ENCODE measurements around the gene ESPN. TPM values are rescaled to one million over a fixed set of nuclear protein-coding genes. Genes with fewer than 3 reads are reported as not detected.

The ESPN gene
- polyA plus RNA-seq, 4 donors: 14.0 to 26.5 (median 20.6) TPM

DNA sequence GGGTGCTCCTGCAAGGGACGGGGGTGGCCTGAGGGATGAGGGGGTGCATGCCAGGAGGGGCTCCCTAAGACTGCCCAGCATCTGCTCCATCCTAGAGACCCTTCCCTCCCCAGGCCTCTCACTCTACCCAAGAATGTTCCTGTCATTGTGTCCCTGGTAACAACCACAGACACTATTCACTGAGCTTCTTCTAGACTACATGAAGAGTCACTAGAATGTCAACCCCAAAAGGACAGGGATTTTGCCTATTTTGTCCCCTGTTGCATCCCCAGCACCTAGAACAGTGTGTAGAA lies 38.5 kb downstream of the ESPN start:
- DNase-seq (ENCODE audit: low read depth in 4 of 4, low spot score in 2 of 4): no peak

- DNase-seq (ENCODE audit: low read depth in 4 of 4, low spot score in 2 of 4): no peak
These were observed 39.9 kb downstream of the ESPN start for GRCh38 chr1:6464514-6464836.

DNA sequence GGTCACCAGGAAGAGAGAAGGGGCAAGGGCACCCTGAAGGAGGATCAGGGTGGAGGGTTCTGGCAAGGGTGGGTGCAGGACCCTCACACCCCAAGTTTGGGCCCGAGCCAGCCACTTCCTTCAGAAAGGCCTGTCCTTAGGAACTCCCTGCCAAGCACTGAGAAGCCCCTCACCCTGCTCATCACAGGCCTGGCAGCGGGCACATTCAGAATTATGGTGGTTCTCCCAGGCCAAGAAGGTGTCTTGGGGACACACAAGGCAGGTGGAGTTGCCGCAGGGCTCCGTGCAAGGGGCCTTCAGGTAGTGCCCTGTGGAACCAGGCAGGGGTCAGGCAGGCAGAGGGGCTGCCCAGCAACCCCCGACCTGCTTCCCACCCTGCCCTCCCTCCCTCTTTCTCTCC lies 40.3 kb downstream of the ESPN start:
- no peak for DNase-seq (ENCODE audit: low read depth in 4 of 4, low spot score in 2 of 4)

DNA sequence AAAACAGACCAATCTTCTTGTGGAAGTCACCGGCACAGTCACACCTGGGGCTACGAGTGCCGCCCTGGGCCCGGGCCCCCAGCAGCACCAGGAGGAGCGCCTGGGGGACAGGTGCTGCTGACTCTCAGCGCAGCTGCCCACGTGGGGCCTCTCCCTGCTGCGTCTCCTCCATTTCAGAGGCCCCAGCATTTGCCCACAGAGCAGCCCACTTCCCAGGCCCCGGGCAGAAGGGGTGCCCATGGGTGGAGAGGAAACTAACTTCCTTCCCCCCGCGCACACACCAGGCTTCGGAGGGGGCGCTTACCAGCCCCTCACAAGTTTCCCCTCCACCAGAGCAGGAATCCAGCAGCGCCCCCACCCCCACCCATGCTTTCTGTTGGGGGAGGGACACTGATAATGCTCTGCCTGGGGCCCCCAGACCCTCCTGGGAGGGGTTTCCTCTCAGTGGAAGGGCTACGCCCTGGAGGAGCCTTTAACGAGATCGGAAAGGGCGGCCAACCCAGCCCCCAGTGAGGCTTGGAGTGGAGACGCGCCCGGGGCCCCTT lies 41.0 kb downstream of the ESPN start:
- DNase-seq (ENCODE audit: low read depth in 4 of 4, low spot score in 2 of 4): no peak

GRCh38 chr1:6466023-6466422 lies 41.4 kb downstream of the ESPN start, which contains the start of gene TNFRSF25:
Gene TNFRSF25, minus strand, starts transcription at chr1:6466173. Its CDS starts 66 bp downstream, at chr1:6466107.
- DNase-seq (ENCODE audit: low read depth in 4 of 4, low spot score in 2 of 4): no peak

- DNase-seq (ENCODE audit: low read depth in 4 of 4, low spot score in 2 of 4): no peak
These were observed 42.2 kb downstream of the ESPN start for GRCh38 chr1:6466751-6467150.

DNA sequence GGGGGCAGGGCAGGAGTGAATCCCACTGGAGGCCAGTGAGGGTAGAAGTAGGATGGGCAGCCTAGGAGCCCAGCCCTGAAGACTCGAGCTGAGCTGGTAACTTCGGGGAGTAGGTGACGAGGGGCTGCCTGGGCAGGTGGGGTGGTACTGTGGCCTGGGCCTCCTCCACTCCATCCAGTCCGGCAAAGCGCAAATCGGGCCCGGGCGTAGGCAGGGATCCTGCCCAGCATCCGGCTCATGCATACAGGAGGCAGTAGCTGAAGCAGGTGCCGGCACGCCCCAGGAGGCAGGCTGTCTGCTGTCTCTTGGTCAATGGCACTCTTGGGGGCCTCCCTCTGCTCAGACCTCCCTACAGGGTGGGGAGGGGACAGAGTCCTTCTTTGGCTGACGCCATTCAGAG lies 42.6 kb downstream of the ESPN start:
- DNase-seq (ENCODE audit: low read depth in 4 of 4, low spot score in 2 of 4): no peak

DNA sequence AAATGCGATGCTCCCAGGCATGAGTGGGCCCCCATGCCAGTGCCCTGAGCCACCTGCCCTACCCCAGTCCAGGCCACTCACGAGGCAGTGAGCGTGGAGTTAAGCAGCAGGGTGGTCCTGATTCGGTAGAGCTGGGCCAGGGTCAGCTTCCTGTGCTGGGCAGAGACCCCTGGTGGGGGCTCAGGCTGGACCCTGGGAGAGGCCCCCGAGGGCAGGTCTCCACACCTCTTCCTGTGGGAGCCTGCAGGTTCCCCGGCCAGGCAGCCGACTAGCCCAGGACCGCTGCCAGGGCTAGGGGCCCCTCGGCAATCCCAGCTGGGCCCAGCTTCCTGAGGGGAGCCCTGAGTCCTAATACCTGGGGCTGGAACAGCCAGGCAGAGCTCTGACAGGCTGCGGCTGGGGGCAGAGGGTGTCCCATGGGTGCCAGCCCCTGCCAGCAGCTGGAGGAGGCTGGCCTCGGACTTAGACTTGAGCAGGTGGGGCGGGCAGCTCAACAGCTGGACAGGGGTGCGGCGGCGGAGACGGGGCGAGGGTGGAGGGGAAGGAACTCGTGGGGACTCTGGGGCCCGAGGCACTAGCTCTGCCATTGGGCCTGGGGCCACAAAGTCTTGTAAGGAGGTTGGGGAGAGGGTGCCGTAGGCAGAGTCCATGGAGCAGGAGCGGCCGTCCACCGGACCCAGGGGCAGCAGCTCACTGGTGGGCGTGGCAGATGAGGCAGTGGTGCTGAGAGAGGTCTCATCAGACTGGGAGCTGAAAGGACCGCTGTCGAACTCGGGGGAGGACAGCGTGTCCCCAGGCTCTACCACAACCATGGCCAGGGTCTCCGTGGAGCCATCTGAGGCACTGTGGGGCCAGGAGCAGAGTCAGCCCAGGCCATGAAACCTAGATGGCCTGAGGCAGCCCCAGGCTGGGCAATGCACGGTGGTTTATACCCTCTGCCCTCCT lies 43.4 kb downstream of the ESPN start:
- no peak for DNase-seq (ENCODE audit: low read depth in 4 of 4, low spot score in 2 of 4)

DNA sequence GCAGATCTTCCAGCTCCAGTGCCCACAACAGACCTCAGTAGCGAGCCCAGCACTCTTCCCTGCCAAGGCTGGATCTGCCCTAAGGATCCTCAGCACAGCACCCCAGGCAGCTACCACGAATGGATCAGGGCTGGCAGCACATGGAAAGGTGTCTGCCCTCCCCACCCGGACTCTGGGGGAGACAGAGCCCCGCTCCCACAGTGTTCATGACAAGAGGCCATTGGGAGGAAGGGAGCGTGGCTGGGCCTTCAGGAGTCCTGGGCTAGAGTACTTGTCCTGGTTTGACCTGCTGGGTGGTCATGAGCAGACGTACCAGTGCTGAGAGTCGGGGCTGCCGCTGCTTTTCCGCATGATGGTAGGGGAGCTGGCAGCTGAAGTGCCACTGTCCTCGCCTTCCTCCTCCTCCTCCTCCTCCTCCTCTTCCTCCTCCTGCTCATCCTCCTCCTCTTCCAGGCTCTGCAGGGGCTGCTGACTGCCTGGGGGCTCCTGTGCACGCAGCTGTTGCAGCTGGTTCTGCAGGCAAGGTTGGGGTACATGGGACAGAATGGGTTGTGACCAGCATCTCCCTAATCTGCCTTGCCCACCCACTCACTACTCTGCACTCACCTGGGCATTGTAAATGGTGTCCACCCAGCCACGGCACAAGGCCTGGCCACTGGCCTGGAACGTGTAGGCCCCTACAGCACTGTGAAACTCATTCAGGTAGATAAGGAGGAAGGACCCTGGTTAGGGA lies 44.3 kb downstream of the ESPN start:
- DNase-seq (ENCODE audit: low read depth in 4 of 4, low spot score in 2 of 4): no peak

- DNase-seq (ENCODE audit: low read depth in 4 of 4, low spot score in 2 of 4): no peak
These were observed 45.8 kb downstream of the ESPN start for GRCh38 chr1:6470132-6471085.

DNA sequence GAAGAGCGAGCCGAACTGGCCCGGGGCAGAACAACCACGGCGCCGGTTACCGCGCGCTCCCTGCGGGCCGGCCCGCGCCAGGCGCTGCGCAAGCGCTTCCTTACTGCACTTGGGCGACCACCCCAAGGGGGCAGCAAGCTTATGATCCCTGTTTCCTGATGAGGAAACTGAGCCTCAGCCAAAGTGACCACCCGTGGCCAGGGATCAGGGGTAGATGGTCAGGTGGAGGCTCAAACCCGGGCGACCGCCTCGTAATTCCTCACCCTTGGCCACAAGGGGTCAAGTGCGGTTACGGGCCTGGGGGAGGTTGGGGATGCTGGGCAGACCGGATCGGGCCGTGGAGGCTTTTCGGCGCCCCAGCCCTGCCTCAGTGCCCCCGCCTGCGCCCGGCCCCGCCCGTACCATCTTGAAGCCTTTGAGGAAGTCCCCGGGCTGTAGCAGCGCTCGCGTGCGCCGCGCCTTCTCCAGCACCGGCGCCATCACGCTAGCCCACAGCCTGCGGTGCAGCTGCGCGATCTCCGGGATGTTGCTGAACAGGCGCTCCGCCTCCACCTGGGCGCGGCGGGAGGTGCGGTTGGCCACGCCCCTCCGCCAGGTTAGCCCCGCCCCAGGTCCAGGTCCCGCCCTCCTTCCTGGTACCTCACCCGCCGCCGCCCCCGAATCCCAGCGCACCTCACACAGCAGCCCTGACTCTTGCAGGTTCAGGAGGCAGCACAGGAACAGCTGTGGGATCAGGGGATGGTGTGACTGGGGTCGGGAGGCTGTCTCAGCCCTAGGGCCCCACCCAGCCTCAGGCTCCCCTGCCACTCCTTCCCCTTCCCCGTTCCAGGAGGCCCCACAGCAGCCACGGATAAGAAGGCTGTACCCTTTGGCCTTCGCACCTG lies 46.8 kb downstream of the ESPN start:
- DNase-seq (ENCODE audit: low read depth in 4 of 4, low spot score in 2 of 4): no peak

GRCh38 chr1:6471970-6472368 lies 47.4 kb downstream of the ESPN start:
- DNase-seq (ENCODE audit: low read depth in 4 of 4, low spot score in 2 of 4): no peak

GRCh38 chr1:6472391-6472790 lies 47.8 kb downstream of the ESPN start:
- DNase-seq (ENCODE audit: low read depth in 4 of 4, low spot score in 2 of 4): no peak

DNA sequence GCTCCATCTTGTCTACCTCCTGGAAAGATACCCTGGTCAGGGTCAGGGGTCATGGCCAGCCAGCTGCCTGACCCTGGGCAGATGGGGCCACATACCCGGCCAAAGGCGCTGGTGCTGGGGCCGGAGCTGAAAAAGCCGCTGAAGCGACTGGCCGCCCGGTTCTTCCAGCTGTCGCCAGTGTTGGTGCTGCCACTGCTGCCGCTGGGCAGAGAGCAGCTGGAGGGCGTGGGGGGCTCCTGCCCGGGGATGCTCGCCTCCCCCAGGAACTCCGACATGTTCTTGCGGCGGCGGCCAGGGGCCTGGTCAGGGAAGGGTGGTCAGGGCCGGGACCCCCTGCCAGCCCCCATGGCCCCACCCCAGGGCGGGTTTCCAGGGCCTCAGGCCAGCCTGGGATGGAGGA lies 48.6 kb downstream of the ESPN start:
- no peak for DNase-seq (ENCODE audit: low read depth in 4 of 4, low spot score in 2 of 4)

DNA sequence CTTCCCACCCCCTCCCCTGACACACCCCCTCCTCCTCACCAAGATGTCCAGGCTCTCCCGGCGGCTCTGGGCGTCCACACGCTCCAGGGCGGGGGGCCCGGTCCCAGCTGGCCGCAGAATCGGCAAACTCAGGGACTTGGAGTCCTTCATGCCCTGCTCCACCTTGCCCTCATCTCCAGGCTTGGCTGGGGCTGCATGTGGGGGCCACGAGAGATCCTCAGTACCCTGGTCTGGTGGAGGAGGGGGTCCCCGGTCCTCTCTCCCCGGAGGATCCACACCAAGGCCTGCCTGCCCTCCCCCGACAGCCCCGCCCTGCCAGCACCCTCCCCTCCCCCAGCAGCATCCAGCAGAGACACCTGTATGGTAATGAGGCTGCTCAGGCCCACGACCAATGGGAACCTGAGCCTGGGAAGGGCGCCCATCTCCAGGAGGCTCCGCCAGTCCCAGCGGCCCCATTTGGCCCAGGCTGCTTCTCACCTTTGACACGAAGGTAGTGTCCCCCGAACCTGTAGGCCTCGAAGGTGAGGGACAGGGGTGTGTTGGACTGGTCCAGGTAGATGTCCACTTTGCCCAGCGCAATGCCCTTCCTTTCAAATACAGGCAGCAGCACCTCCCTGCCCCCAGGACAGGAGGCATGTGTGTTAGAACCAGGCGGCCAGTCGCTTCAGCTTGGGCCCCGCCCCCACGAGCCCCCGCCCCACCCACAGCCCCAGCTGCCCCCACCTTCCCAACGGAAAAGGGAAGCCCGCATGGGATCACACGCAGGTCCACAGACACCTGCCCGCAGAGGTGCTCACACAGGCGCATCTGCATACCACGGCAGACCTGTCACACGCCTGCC lies 49.6 kb downstream of the ESPN start:
- DNase-seq (ENCODE audit: low read depth in 4 of 4, low spot score in 2 of 4): no peak

GRCh38 chr1:6474815-6475282 lies 50.3 kb downstream of the ESPN start:
- DNase-seq (ENCODE audit: low read depth in 4 of 4, low spot score in 2 of 4): no peak

DNA sequence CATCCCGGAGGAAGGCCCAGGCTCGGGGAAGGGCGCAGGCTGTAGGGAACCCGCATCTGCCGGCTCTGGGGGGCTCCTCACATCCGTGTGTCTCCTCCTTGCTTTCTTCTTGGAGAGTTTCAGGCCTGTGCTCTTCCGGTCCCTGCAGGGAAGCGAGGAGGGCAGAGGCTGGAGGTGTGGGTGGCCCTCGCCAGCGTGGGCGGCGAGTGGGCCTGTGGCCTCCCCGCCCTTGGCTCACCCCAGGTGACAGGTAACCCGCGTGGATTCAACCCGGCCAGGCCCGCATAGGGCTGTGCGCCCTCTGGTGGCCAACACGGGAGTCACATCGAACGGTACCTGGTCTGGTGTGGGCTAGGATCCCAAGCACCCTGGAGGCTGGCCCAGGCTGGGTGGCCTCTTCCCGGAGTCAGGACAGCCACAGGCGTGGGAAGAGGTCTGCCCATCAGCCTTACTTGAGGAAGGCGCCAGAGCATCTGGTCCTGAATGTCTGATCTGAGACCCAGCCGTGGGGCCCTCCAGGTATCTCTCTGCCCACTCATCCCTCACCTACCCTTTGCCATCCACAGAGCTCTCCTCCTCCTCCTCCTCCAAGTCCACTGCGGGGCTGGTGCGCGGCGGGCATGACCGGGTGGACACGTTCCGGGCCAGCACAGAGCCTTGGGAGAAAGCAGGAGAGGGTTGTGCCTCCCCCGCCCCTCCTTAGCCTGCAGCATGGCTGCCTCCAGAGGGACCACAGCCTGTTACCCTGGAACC lies 51.0 kb downstream of the ESPN start:
- no peak for DNase-seq (ENCODE audit: low read depth in 4 of 4, low spot score in 2 of 4)

- DNase-seq (ENCODE audit: low read depth in 4 of 4, low spot score in 2 of 4): no peak
These were observed 51.9 kb downstream of the ESPN start for GRCh38 chr1:6476483-6476882.
